Measurements from ENCODE around the gene RAB3GAP2.
"Not testable (repeated sequence)": the region's sequence is repeated elsewhere in the genome, so short reads cannot be mapped to it uniquely, and the experiment has no call there.

Gene RAB3GAP2

DNA sequence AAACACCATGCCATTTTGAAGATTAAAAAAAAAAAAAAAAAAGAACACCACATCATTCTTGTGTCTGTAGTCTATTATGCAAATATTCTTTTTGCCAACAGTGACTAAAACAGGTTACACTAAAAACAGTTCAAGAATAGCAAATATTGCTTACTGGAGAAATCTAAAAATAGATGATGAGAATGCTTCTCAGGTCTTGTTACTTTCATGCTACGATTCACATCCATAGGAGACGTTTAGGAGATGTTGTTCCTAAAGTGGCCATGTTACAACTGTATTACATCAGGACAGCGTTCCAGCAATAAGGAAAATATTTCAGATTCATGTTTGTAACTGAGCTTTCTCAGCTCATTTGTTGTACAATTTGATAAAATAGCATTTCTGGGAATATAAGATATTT lies 32.3 kb downstream of the RAB3GAP2 start:
- no peak for DNase-seq (ENCODE audit: extremely low read depth in 1 of 2, low read depth in 1 of 2)

- DNase-seq (ENCODE audit: extremely low read depth in 1 of 2, low read depth in 1 of 2): no peak
Measured at GRCh38 chr1:220239213-220239612, 33.0 kb downstream of the RAB3GAP2 start.

GRCh38 chr1:220236278-220236677 lies 36.0 kb downstream of the RAB3GAP2 start:
- not testable (repeated sequence) for DNase-seq (ENCODE audit: extremely low read depth in 1 of 2, low read depth in 1 of 2)

GRCh38 chr1:220235462-220235861 lies 36.8 kb downstream of the RAB3GAP2 start:
- DNase-seq (ENCODE audit: extremely low read depth in 1 of 2, low read depth in 1 of 2): no peak

- no peak for DNase-seq (ENCODE audit: extremely low read depth in 1 of 2, low read depth in 1 of 2)
Measured at GRCh38 chr1:220233927-220234326, 38.3 kb downstream of the RAB3GAP2 start.

DNA sequence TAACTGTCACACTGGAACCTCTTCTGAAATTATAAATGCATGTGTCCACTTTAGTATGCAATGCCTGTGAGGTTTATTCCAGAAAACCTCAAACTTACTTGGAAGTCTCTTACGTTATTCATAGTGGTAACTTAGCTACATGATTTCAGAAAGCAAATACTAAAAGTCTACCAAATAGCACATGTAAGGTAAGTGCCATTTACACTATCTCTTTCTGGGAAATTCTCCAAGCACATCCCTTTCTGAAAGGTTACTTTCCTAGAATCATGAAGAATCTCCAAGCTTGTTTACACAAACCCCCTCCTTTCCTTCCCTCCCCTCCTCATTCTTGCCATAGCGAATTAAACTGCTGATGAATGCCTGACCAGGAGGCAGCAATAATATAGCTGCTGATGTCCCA lies 42.5 kb downstream of the RAB3GAP2 start:
- no peak for DNase-seq (ENCODE audit: extremely low read depth in 1 of 2, low read depth in 1 of 2)

- no peak for DNase-seq (ENCODE audit: extremely low read depth in 1 of 2, low read depth in 1 of 2)
Measured at GRCh38 chr1:220227393-220227792, 44.9 kb downstream of the RAB3GAP2 start.

DNA sequence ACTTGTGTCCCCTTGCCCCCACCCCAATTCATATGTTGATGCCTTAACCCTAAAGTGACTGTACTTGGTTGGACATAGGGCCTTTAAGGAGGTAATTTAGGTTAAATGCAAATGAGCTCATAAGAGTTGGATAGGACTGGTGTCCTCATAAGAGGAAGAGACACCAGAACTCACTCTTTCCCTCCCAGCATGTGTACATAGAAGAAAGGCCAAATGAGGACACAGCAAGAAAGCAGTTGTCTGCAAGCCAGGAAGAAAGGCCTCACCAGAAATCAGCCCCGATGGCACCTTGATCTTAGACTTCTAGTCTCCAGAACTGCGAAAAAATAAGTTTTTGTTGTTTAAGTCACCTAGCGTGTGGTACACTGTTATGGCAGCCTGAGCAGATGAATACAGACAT lies 45.5 kb downstream of the RAB3GAP2 start:
- no peak for DNase-seq (ENCODE audit: extremely low read depth in 1 of 2, low read depth in 1 of 2)

DNA sequence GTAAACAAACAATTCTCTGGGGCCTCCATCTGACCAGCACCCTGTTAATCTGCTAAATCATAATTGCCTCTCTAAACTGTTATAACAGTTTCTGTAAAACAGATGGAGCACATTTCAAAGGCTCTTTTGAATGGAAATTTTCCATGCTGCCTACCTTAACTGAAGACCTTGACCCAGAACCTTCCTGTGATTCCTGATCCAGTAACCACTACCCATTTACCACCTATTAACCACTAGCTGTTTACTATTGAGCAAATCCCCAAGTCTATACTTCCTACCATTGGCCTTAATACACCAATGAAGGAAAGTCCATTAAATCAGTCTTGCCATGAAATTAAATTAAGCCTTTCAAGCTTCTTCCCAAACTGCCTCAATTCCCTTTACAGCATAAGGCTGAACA lies 46.3 kb downstream of the RAB3GAP2 start:
- DNase-seq (ENCODE audit: extremely low read depth in 1 of 2, low read depth in 1 of 2): no peak

- no peak for DNase-seq (ENCODE audit: extremely low read depth in 1 of 2, low read depth in 1 of 2)
Measured at GRCh38 chr1:220224611-220225124, 47.6 kb downstream of the RAB3GAP2 start.

DNA sequence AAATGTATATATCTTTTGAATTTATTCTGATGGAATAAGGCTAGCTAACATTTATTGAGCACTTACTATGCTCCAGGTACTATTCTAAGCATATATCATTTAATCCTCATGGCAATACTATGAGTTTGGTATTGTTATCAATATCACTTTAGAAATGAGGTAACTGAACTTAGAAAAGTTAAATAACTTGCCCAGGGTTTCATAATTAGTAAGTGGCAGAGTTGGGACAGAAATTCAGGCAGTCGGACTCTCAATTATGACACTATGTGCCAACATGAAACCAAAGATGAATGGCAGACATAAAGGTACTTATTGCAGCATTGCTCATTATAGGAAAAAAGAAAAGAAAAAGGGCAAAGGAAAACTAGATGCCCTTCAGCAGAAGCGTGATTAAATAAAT lies 48.2 kb downstream of the RAB3GAP2 start:
- no peak for DNase-seq (ENCODE audit: extremely low read depth in 1 of 2, low read depth in 1 of 2)

DNA sequence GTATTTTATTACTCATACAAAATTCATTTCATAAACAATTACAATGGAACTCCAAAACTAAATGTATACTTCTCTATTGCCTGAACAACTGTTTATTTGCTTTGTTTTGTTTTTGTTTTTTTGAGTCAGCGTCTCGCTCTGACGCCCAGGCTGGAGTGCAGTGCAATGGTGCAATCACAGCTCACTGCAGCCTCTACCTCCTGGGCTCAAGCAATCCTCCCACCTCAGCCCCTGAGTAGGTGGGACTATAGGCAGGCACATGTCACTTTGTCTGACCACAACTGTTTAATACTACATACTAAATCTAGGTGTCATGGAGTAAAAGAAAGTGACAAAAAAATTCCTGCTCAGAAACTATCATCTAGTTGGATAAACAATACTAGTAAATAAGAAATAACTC lies 49.3 kb downstream of the RAB3GAP2 start:
- DNase-seq (ENCODE audit: extremely low read depth in 1 of 2, low read depth in 1 of 2): no peak

- DNase-seq (ENCODE audit: extremely low read depth in 1 of 2, low read depth in 1 of 2): no peak
Measured at GRCh38 chr1:220221670-220222069, 50.6 kb downstream of the RAB3GAP2 start.

- DNase-seq (ENCODE audit: extremely low read depth in 1 of 2, low read depth in 1 of 2): no peak
Measured at GRCh38 chr1:220221269-220221668, 51.0 kb downstream of the RAB3GAP2 start.

- not testable (repeated sequence) for DNase-seq (ENCODE audit: extremely low read depth in 1 of 2, low read depth in 1 of 2)
Measured at GRCh38 chr1:220220699-220221040, 51.6 kb downstream of the RAB3GAP2 start.

- no peak for DNase-seq (ENCODE audit: extremely low read depth in 1 of 2, low read depth in 1 of 2)
Measured at GRCh38 chr1:220219865-220220698, 52.2 kb downstream of the RAB3GAP2 start.

- no peak for DNase-seq (ENCODE audit: extremely low read depth in 1 of 2, low read depth in 1 of 2)
Measured at GRCh38 chr1:220219136-220219442, 53.2 kb downstream of the RAB3GAP2 start.

- DNase-seq (ENCODE audit: extremely low read depth in 1 of 2, low read depth in 1 of 2): not testable (repeated sequence)
Measured at GRCh38 chr1:220218397-220219135, 53.7 kb downstream of the RAB3GAP2 start.

DNA sequence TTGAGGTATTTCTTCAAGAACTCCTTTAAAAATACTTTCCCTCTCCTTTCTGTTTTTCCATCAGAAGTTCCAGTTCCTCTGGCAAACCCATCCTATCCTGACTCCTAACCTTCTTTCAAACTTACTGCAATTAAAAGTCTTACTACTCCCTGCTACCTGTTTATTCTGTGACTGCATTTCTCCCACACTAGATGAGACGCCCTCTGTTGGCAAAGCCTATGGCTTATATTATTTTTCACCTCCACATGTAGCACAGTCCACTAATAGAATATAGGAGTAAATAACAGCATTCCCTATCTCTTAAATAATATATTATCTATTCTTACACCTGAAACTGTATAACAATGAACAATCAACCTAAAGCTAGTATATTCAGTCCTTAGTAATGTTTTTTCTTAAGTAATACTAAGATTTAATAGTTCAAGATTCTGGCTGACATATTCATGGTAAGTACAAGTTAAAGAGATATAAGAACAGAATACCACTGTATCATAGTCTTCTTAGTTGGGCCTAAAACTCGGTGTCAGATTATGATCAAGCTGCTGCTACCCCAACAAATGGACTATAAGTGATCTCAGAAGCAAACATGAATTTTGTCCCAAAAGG lies 54.8 kb downstream of the RAB3GAP2 start:
- no peak for DNase-seq (ENCODE audit: extremely low read depth in 1 of 2, low read depth in 1 of 2)

- DNase-seq (ENCODE audit: extremely low read depth in 1 of 2, low read depth in 1 of 2): no peak
Measured at GRCh38 chr1:220213382-220213983, 58.8 kb downstream of the RAB3GAP2 start.

DNA sequence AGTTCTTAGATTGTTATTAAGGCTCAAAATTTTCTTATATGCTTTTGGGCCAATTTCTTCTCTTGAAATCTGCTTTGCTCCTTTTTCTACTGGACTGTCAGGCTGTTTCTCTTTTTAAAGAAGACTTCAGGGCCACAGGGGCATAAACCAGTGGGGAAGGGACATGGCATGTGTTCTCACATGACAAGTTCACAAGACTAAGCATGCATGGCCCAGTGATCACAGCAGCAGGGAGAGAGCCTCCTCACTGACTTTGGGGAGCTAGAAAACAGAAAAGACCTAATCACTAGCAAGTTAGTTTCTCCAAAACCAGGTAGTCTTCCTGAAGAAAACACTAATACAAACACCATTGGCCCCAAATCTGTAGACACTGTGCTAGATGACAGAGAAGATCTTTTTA lies 64.8 kb downstream of the RAB3GAP2 start:
- DNase-seq (ENCODE audit: extremely low read depth in 1 of 2, low read depth in 1 of 2): no peak
